ENCODE data around the gene C4orf36. TPM values are rescaled to one million over a fixed set of nuclear protein-coding genes. Genes with fewer than 3 reads are reported as not detected.

The C4orf36 gene
- total and polyA plus RNA-seq, 2 of the 4 experiments (the other 2 are of a cell fraction) = 0.18 to 0.41 TPM

- Histone ChIP-seq H4K5ac (ENCODE audit: low read depth, low read length) (no peak overlapping the region), H3K27me3 (ENCODE audit: control insufficient read depth, insufficient read depth, low read length) (no peaks in the 10 kb centered on the region), H2BK5ac (ENCODE audit: low read depth, low read length, poor library complexity, severe bottlenecking) (no peak overlapping the region), H3K79me1 (ENCODE audit: low read depth in 1 of 2, low read length in 2 of 2) (no peaks in the 10 kb centered on the region), H3K9me1 (ENCODE audit: insufficient read depth, low read length) (no peaks in the 10 kb centered on the region), H2AFZ (replicated peaks; ENCODE audit: low read length, poor library complexity) (no peak overlapping the region), H3K9me3 (ENCODE audit: control insufficient read depth, insufficient read depth, low read length) (peaks cover 23% of the 10 kb centered on the region), H2AK5ac (ENCODE audit: low read depth, low read length) (no peak overlapping the region), H3K4ac (ENCODE audit: low read depth, low read length) (no peak overlapping the region), H3K9ac (ENCODE audit: low read depth, low read length) (no peak overlapping the region), H3K27ac (ENCODE audit: insufficient read depth, low read length) (no peak overlapping the region), H3K18ac (ENCODE audit: low read depth, low read length) (no peak overlapping the region), H2AK9ac (replicated peaks; ENCODE audit: low read depth, low read length, poor library complexity) (no peak overlapping the region), H3K56ac (ENCODE audit: extremely low read depth, insufficient read depth, low read length) (no peak overlapping the region), H3K14ac (replicated peaks; ENCODE audit: low read depth, low read length) (no peak overlapping the region), H3K4me2 (ENCODE audit: low read depth, low read length) (no peak overlapping the region), H2BK20ac (ENCODE audit: low read depth, low read length) (no peak overlapping the region), H3K4me3 (ENCODE audit: insufficient read depth, low read depth, low read length) (no peak overlapping the region), H4K20me1 (ENCODE audit: insufficient read depth, low read length) (no peaks in the 10 kb centered on the region), H2BK15ac (ENCODE audit: low read depth, low read length) (no peak overlapping the region), H3K23ac (ENCODE audit: low read depth, low read length) (no peak overlapping the region), H3K36me3 (ENCODE audit: control insufficient read depth, insufficient read depth, low read length) (no peaks in the 10 kb centered on the region), H3K4me1 (ENCODE audit: control insufficient read depth, insufficient read depth, low read length) (no peaks in the 10 kb centered on the region), H2BK120ac (ENCODE audit: low read depth, low read length) (no peak overlapping the region), H4K91ac (ENCODE audit: insufficient read depth, low read depth, low read length) (no peak overlapping the region), H4K8ac (ENCODE audit: low read depth in 2 of 2, low read length in 2 of 2) (no peak overlapping the region)
- dilution Hi-C loops (cut with HindIII; ENCODE audit: low sequenced_read_pairs, unreplicated experiment) = no loop called here
- POLR2A ChIA-PET (ENCODE audit: unreplicated experiment) = no interaction called here
- no peak for TF ChIP-seq RFX5 (IDR thresholded peaks at IDR 0.05; ENCODE audit: low read depth, low read length)
- TF ChIP-seq SMC3 (IDR thresholded peaks at IDR 0.05; ENCODE audit: low read depth, low read length) = no peak
- no peak for TF ChIP-seq FOS (IDR thresholded peaks at IDR 0.05; ENCODE audit: low read depth, low read length)
- TF ChIP-seq CEBPB (IDR thresholded peaks at IDR 0.05; ENCODE audit: low read depth, low read length) = no peak
- TF ChIP-seq MAFK (IDR thresholded peaks at IDR 0.05; ENCODE audit: low read depth, low read length) = no peak
- ATAC-seq (ENCODE audit: low read depth) (no peak), DNase-seq (no peak)
- CTCF ChIA-PET = no interaction called here
- intact Hi-C loops (cut with micrococcal nuclease) = no loop called here
- WGBS, 2 experiments (ENCODE audit: extremely low coverage in 2 of 2, insufficient read length in 1 of 2) = 75% methylated on average over 1 of the region's 2 CpGs; no CpG with 5 or more reads in 1 of the 2 experiments
- in situ Hi-C loops (cut with MboI; ENCODE audit: low sequenced_read_pairs) = no loop called here
- no TSS peak for BruUV-seq (replicated peaks)
Measured at GRCh38 chr4:86878640-86879039, 13.6 kb downstream of the C4orf36 start.

Data from IMR-90 (cell line).